Measurements from ENCODE around the gene SNTB2. TPM values are rescaled to one million over a fixed set of nuclear protein-coding genes. Genes with fewer than 3 reads are reported as not detected.

Gene SNTB2
- total RNA-seq, 2 experiments from 2014 or later = 15.7 to 17.2 TPM

DNA sequence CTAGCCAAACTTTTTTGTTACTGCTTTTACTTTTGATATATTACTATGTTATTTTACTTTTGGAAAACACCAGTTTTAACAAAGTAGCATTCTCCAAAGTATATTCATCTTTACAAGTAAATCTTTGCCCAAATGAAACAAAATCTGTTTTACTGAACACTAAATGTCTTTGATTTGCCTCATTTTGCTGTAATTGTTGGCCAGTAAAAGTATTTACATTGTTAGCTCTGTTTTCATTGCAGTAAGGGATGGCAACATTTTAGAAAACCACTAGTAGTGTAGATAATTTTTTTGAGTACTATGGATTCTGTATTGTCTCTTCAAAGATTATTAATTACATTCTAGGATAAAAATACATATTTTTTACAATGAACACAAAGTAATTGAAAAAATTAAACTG lies 10.6 kb downstream of the SNTB2 start:
- POLR2A ChIA-PET = no interaction called here
- no peaks in the 10 kb centered on the region for H3K27me3 Mint-ChIP-seq
- no peaks in the 10 kb centered on the region for H3K9me3 Mint-ChIP-seq (ENCODE audit: low read depth)

DNA sequence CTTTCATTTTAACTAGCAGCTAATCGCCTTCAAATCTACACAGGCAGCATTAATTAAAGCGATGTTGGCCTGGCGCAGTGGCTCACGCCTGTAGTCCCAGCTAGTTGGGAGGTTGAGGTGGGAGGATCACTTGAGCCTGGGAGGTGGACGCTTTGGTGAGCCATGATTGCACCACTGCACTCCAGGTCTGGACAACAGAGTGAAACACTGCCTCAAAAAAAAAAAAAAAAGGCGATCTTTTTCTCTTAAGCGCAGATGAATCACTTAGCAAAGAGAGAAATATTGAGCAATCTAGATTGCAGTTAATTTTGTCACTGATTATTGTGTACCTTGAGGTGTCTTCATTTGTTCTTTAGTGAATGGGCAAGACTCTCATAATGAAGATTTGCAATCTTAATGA lies 12.4 kb downstream of the SNTB2 start:
- no peak overlapping the region for H3K27ac Mint-ChIP-seq
- ATAC-seq = no peak
- peaks cover 14% of the 10 kb centered on the region for H3K4me1 Mint-ChIP-seq
- no peaks in the 10 kb centered on the region for H3K9me3 Mint-ChIP-seq (ENCODE audit: low read depth)
- intact Hi-C loops (cut with DNase I, micrococcal nuclease) = no loop called here
- ChIA-PET CTCF (interaction anchor here (0.6 kb wide), 2 partner anchors 82 to 86 kb away, joined by 3 read pairs; no protein-coding TSS in a partner anchor), POLR2A (no interaction called here)
- H3K4me3 Mint-ChIP-seq = no peak overlapping the region
- H3K27me3 Mint-ChIP-seq = no peaks in the 10 kb centered on the region
- no peak for DNase-seq
- no peaks in the 10 kb centered on the region for H3K36me3 Mint-ChIP-seq (ENCODE audit: low read depth)

More for the DNA sequence above, 10.6 kb downstream of the SNTB2 start:
- DNase-seq (no peak), ATAC-seq (no peak)
- Mint-ChIP-seq H3K36me3 (ENCODE audit: low read depth) (no peaks in the 10 kb centered on the region), H3K27ac (no peak overlapping the region), H3K4me3 (no peak overlapping the region), H3K4me1 (peaks cover 8% of the 10 kb centered on the region)
- intact Hi-C loops (cut with DNase I, micrococcal nuclease) = no loop called here
- CTCF ChIA-PET = no interaction called here

DNA sequence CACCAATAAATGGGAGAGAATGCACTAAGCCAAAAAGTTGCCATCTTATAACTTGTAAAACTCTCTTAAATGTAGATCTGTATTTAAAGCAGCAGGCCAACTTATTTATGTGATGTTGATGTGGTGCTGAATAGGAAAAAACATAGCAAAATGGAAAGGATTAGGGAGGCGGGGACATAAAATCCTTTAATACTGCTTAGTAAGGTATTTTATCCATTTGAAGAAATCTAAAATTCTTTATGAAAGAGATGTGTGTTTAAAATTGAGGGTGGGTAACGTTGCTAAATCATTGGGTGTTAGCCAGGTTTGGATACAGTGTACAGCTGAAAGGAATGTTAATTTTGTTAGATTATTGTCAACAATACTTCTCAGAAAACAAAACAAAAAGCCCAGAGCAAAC lies 14.3 kb downstream of the SNTB2 start:
- intact Hi-C loops (cut with DNase I, micrococcal nuclease) = no loop called here

DNA sequence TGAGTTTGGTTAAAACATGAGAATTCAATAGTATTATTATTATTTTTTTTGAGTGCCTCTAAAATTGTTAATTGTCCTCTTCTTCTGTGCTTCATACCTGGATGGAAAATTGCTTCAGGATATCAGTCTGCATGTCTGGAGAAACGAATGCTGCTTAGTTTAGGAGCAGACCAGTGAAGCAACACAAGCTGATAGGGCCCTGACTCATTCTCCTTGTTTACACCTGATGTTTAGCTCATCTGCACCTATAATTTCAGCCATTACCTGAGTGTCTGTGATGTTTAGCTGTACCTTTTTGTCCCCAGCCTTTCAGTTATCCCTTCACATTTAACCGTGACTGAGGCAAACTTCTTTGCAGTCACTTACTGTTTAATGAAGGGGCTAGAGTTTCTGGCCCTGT lies 14.8 kb downstream of the SNTB2 start:
- ATAC-seq = no peak
- Mint-ChIP-seq H3K9me3 (ENCODE audit: low read depth) (no peaks in the 10 kb centered on the region), H3K4me3 (no peak overlapping the region), H3K27me3 (no peaks in the 10 kb centered on the region), H3K27ac (no peak overlapping the region), H3K4me1 (peaks cover 26% of the 10 kb centered on the region), H3K36me3 (ENCODE audit: low read depth) (no peaks in the 10 kb centered on the region)
- intact Hi-C loops (cut with DNase I, micrococcal nuclease) = no loop called here
- no peak for DNase-seq
- ChIA-PET POLR2A (interaction anchor here (0.5 kb wide), 1 partner anchor 25 kb away, joined by 8 read pairs; no protein-coding TSS in a partner anchor), CTCF (interaction anchor here (0.7 to 1.5 kb wide), 2 partner anchors 13 to 58 kb away, joined by 3 read pairs; no protein-coding TSS in a partner anchor)

More for the DNA sequence above, 14.3 kb downstream of the SNTB2 start:
- no peak for ATAC-seq
- H3K4me3 Mint-ChIP-seq = no peak overlapping the region
- no peak for DNase-seq
- H3K36me3 Mint-ChIP-seq (ENCODE audit: low read depth) = no peaks in the 10 kb centered on the region
- H3K9me3 Mint-ChIP-seq (ENCODE audit: low read depth) = no peaks in the 10 kb centered on the region
- no peaks in the 10 kb centered on the region for H3K27me3 Mint-ChIP-seq
- CTCF ChIA-PET = interaction anchor here (0.7 to 1.5 kb wide), 2 partner anchors 13 to 59 kb away, joined by 3 read pairs; no protein-coding TSS in a partner anchor
- POLR2A ChIA-PET = no interaction called here
- peaks cover 26% of the 10 kb centered on the region for H3K4me1 Mint-ChIP-seq
- no peak overlapping the region for H3K27ac Mint-ChIP-seq

DNA sequence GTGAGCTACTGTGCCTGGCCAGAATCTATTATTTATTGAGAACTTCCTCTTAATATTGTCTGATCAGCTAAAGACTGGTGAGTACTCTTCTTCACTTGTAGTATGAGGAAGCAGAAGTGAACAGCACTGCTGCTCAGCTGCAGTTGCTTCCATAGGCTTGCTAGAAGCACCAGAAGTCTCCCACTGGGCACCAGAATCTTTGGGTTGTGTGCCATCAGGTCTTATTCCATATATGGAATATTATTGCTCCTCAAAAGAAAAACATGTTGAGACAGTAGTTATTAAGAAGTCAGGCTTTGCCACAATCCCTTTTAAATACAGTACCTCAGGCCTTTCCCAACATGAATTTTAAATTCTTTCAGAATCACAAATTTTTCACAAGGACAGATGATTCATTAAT lies 17.2 kb downstream of the SNTB2 start:
- H3K36me3 Mint-ChIP-seq (ENCODE audit: low read depth) = no peaks in the 10 kb centered on the region
- H3K4me1 Mint-ChIP-seq = peaks cover 26% of the 10 kb centered on the region
- ChIA-PET POLR2A (no interaction called here), CTCF (interaction anchor here (1.2 to 1.4 kb wide), 2 partner anchors 38 to 101 kb away, joined by 3 read pairs; no protein-coding TSS in a partner anchor)
- ATAC-seq (peak; percentile 11), DNase-seq (no peak)
- intact Hi-C loops (cut with DNase I, micrococcal nuclease) = loop anchor here (1.0 kb wide), 2 partner anchors 13 to 38 kb away; no protein-coding TSS in a partner anchor
- no peaks in the 10 kb centered on the region for H3K27me3 Mint-ChIP-seq
- H3K27ac Mint-ChIP-seq = peak overlapping the region; percentile 55
- no peaks in the 10 kb centered on the region for H3K9me3 Mint-ChIP-seq (ENCODE audit: low read depth)
- H3K4me3 Mint-ChIP-seq = no peak overlapping the region

DNA sequence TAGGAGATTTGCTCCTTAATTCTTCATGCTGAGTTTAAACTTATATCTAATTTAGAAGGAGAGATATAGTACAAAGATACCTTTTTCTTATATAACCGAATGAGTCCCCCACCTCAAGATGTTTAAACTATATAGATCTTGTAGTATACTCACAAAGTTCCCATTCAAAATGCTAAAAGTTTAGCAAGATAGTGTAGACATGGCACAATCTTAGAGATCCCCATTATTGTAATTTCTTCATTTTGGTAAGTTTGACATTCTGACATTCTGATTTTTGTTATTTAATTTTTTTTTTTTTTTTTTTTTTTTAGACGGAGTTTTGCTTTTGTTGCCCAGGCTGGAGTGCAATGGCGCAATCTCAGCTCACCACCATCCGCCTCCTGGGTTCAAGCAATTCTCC lies 22.8 kb downstream of the SNTB2 start:
- DNase-seq = no peak
- Mint-ChIP-seq H3K27ac (no peak overlapping the region), H3K9me3 (ENCODE audit: low read depth) (no peaks in the 10 kb centered on the region), H3K36me3 (ENCODE audit: low read depth) (no peaks in the 10 kb centered on the region), H3K4me1 (peaks cover 8% of the 10 kb centered on the region), H3K4me3 (no peak overlapping the region), H3K27me3 (no peaks in the 10 kb centered on the region)
- ChIA-PET CTCF (interaction anchor here (0.7 to 2.1 kb wide), 2 partner anchors 9 to 1185 kb away, joined by 4 to 9 read pairs; no protein-coding TSS in a partner anchor), POLR2A (no interaction called here)
- intact Hi-C loops (cut with DNase I, micrococcal nuclease) = no loop called here
- no peak for ATAC-seq

DNA sequence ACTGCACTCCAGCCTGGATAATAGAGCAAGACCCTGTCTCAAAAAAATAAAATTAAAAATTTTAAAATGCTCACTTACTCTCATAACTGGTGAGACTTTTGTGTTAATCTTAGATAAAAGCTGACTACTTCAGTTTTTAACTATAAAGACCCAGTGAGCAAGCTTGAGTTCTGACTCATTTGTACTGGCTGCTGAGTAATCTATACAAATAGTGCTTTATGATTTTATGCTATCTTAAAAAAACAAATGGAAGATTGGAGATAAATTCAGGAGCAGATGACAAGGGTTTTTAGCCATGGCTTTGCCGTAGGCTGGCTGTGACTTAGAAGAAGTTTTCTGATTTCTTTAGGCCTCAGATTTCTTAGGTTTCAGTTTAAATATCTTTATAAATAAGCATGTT lies 30.5 kb downstream of the SNTB2 start:
- intact Hi-C loops (cut with DNase I, micrococcal nuclease) = loop anchor here in 1 of 2 experiments (1.0 kb wide), 1 partner anchor 13 kb away; no protein-coding TSS in a partner anchor
- H3K9me3 Mint-ChIP-seq (ENCODE audit: low read depth) = no peaks in the 10 kb centered on the region
- ATAC-seq (peak; percentile 80), DNase-seq (no peak)
- H3K4me3 Mint-ChIP-seq = no peak overlapping the region
- CTCF ChIA-PET = interaction anchor here (0.6 to 1.8 kb wide), 6 partner anchors 22 to 104 kb away, joined by 3 to 8 read pairs (median 3); no protein-coding TSS in a partner anchor
- POLR2A ChIA-PET = no interaction called here
- H3K27ac Mint-ChIP-seq = no peak overlapping the region
- H3K36me3 Mint-ChIP-seq (ENCODE audit: low read depth) = no peaks in the 10 kb centered on the region
- no peaks in the 10 kb centered on the region for H3K27me3 Mint-ChIP-seq
- peaks cover 13% of the 10 kb centered on the region for H3K4me1 Mint-ChIP-seq

DNA sequence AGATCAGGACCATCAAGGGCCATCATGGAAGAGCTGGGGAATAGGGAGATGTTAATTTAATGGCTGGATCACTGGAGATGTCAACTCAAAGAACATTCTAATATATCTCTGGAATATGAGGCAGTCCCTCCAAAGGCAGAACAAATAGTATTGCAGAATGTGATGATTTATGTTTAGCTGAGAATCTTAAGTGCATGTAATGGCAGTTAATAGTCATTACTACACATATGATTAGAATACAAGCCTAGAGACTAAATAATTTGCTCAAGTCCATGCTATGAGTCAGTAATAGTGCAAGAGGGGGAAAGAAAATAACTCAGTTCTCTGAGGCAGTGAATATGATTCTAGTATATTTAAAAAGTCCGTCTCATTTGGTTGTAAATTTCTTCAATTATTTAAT lies 32.3 kb downstream of the SNTB2 start:
- Mint-ChIP-seq H3K27ac (no peak overlapping the region), H3K27me3 (no peaks in the 10 kb centered on the region), H3K36me3 (ENCODE audit: low read depth) (no peaks in the 10 kb centered on the region), H3K9me3 (ENCODE audit: low read depth) (no peaks in the 10 kb centered on the region), H3K4me1 (peaks cover 16% of the 10 kb centered on the region), H3K4me3 (no peak overlapping the region)
- intact Hi-C loops (cut with DNase I, micrococcal nuclease) = no loop called here
- ChIA-PET POLR2A (no interaction called here), CTCF (interaction anchor here (0.6 to 1.9 kb wide), 4 partner anchors 11 to 1964 kb away, joined by 3 to 9 read pairs (median 4); no protein-coding TSS in a partner anchor)
- ATAC-seq (no peak), DNase-seq (no peak)

DNA sequence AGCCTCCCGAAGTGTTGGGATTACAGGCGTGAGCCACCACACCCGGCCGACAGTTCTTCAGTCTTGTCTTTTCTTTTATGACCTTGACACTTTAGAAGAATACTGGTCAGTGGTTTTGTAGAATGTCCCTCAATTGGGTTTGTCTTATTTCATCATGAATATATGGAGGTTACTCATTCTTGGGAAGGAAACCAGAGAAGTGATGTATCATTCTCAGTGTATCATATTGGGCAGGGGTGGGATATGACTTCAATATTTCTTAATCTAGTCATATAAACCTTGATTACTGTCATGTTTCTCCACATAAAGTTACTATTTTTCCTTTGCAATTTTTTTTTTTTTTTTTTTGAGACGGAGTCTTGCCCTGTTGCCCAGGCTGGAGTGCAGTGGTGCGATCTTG lies 36.9 kb downstream of the SNTB2 start:
- Mint-ChIP-seq H3K27me3 (no peaks in the 10 kb centered on the region), H3K4me3 (no peak overlapping the region), H3K36me3 (ENCODE audit: low read depth) (no peaks in the 10 kb centered on the region), H3K27ac (no peak overlapping the region), H3K4me1 (peaks cover 2% of the 10 kb centered on the region), H3K9me3 (ENCODE audit: low read depth) (no peaks in the 10 kb centered on the region)
- DNase-seq (no peak), ATAC-seq (peak; percentile 39)
- intact Hi-C loops (cut with DNase I, micrococcal nuclease) = no loop called here
- POLR2A ChIA-PET = no interaction called here
- CTCF ChIA-PET = interaction anchor here (0.5 to 1.6 kb wide), 2 partner anchors 10 to 111 kb away, joined by 3 to 4 read pairs; no protein-coding TSS in a partner anchor

DNA sequence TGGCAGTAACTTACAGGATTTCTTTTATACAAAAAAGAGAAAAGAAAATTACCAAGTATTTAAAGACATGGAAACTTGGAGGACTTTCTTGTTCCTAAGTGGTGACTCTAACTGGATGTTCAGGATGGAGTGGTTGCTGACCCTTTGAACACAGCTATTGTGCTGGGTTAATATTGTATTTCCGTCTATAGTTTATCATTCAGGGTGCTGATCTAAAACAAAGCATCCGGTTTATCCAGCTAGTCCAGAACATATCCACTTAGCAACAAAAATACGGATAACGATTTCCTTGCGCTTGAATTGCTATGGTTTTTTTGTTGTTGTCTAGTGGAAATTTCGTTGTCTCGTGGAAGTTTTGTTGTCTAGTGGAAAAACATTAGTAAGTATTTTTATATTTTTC lies 38.2 kb downstream of the SNTB2 start:
- no peak for DNase-seq
- Mint-ChIP-seq H3K27ac (no peak overlapping the region), H3K27me3 (no peaks in the 10 kb centered on the region), H3K4me3 (no peak overlapping the region), H3K36me3 (ENCODE audit: low read depth) (no peaks in the 10 kb centered on the region), H3K4me1 (peaks cover 2% of the 10 kb centered on the region), H3K9me3 (ENCODE audit: low read depth) (no peaks in the 10 kb centered on the region)
- POLR2A ChIA-PET = no interaction called here
- intact Hi-C loops (cut with DNase I, micrococcal nuclease) = no loop called here
- no peak for ATAC-seq
- CTCF ChIA-PET = interaction anchor here (1.6 kb wide), 1 partner anchor 9 kb away, joined by 4 read pairs; no protein-coding TSS in a partner anchor

DNA sequence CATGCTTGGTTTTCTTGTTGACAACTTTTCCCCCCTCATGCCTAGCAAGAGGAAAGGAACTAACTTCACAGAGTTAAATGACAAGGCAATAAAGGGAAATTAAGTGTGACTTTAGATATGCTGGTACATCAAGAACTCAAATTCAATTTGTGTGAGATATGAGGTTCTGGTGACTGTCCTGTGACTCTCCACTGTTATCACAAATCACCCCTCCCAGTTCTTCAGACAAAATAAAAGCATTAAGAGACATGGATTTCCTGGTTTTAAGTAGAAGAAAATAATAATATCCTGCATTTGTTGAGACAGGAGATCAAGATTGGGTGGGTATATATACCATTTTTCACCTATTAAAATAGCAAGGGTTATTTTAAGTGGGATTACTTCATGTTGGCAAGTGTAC lies 46.2 kb downstream of the SNTB2 start:
- no peaks in the 10 kb centered on the region for H3K27me3 Mint-ChIP-seq
- H3K36me3 Mint-ChIP-seq (ENCODE audit: low read depth) = no peaks in the 10 kb centered on the region
- H3K4me3 Mint-ChIP-seq = no peak overlapping the region
- DNase-seq = no peak
- intact Hi-C loops (cut with DNase I, micrococcal nuclease) = no loop called here
- no peak for ATAC-seq
- H3K27ac Mint-ChIP-seq = no peak overlapping the region
- ChIA-PET POLR2A (no interaction called here), CTCF (interaction anchor here (1.0 to 1.6 kb wide), 2 partner anchors 8 to 266 kb away, joined by 3 to 4 read pairs; no protein-coding TSS in a partner anchor)
- H3K9me3 Mint-ChIP-seq (ENCODE audit: low read depth) = no peaks in the 10 kb centered on the region
- H3K4me1 Mint-ChIP-seq = no peaks in the 10 kb centered on the region

DNA sequence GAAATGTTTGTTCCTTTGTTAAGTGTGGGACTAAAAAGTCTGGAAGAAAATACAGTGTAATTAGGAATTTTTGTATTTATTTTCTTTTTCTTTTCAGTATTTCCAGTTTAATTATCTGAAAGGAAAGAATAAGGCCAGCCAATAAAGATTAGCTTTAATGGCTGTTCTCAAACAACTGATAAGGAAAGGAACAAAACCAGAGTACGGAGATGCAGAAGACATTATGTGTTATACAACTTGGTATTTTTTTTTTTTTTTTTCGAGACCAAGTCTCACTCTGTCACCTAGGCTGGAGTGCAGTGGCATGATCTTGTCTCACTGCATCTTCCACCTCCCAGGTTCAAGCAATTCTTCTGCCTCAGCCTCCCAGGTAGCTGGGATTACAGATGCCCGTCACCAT lies 47.5 kb downstream of the SNTB2 start:
- ChIA-PET CTCF (interaction anchor here (0.7 to 1.6 kb wide), 2 partner anchors 10 to 14 kb away, joined by 3 to 4 read pairs; no protein-coding TSS in a partner anchor), POLR2A (interaction anchor here (0.6 kb wide), 1 partner anchor 24 kb away, joined by 3 read pairs; no protein-coding TSS in a partner anchor)
- no peak for ATAC-seq
- no peaks in the 10 kb centered on the region for H3K36me3 Mint-ChIP-seq (ENCODE audit: low read depth)
- no peaks in the 10 kb centered on the region for H3K4me1 Mint-ChIP-seq
- intact Hi-C loops (cut with DNase I, micrococcal nuclease) = no loop called here
- H3K27me3 Mint-ChIP-seq = no peaks in the 10 kb centered on the region
- H3K9me3 Mint-ChIP-seq (ENCODE audit: low read depth) = no peaks in the 10 kb centered on the region
- H3K27ac Mint-ChIP-seq = no peak overlapping the region
- H3K4me3 Mint-ChIP-seq = no peak overlapping the region
- DNase-seq = no peak

Measured in activated CD4-positive, alpha-beta T cell treated with anti-CD3 and anti-CD28 coated beads for 36 hours (primary cell).